Panc1 (cell line): ENCODE measurements around the gene TGFBI. TPM values are rescaled to one million over a fixed set of nuclear protein-coding genes. Genes with fewer than 3 reads are reported as not detected.

ENCODE experiments used
- ATAC-seq: fragments of 200-7000 bp; cut with Tn5 transposase; 2 replicates; pipeline ENCODE4 v1.9.1; 2020; ENCODE audit warnings: mild to moderate bottlenecking, moderate library complexity
- BruUV-seq: library from RNA; stranded (reverse); fragments of 400-500 nt; replicated peaks from 2 replicates; lab custom pipeline; 2021; lab: Mats Ljungman, UMichigan
- CTCF ChIA-PET: fragments of 300-600 bp; sonication (Branson Sonifier 250); formaldehyde crosslinking; loops from one replicate; lab custom pipeline; 2022; ENCODE audit warnings: antibody characterized with exemption; lab: Charles Lee
- POLR2A ChIA-PET: fragments of 300-600 bp; sonication (Branson Sonifier 250); formaldehyde crosslinking; loops from one replicate; lab custom pipeline; 2022; ENCODE audit warnings: antibody characterized with exemption; lab: Charles Lee
- DNase-seq: peaks from one replicate; pipeline ENCODE4 v3.0.0-alpha.2; 2010; ENCODE audit warnings: low read depth, low spot score
- H3K27ac ChIP-seq: 2 replicates; pipeline ENCODE4 v1.5.1; 2011; ENCODE audit warnings: mild to moderate bottlenecking, low read length, inconsistent platforms
- H3K27me3 ChIP-seq: fragments of 200-500 bp; sonication (Bioruptor generic); 2 replicates; pipeline ENCODE4 v1.6.0; 2014; ENCODE audit warnings: low read length, inconsistent platforms; ENCODE audit not compliant: control insufficient read depth, insufficient read depth
- H3K36me3 ChIP-seq: fragments of 200-500 bp; sonication (Bioruptor generic); 2 replicates; pipeline ENCODE4 v1.5.1; 2014; ENCODE audit warnings: inconsistent platforms, mild to moderate bottlenecking, low read length, moderate library complexity; ENCODE audit not compliant: control insufficient read depth, insufficient read depth
- H3K4me1 ChIP-seq: 2 replicates; pipeline ENCODE4 v1.5.1; 2011; ENCODE audit warnings: inconsistent platforms, mild to moderate bottlenecking, low read length, moderate library complexity; ENCODE audit not compliant: control insufficient read depth, insufficient read depth
- H3K4me3 ChIP-seq, 2 experiments: 2 replicates each; pipeline ENCODE4 v1.5.1; 2011 to 2012; ENCODE audit warnings: low read depth in 2 of 2, low read length in 2 of 2, mild to moderate bottlenecking in 2 of 2, inconsistent platforms in 1 of 2, moderate library complexity in 1 of 2
- H3K9me3 ChIP-seq: fragments of 200-500 bp; sonication (Bioruptor generic); 2 replicates; pipeline ENCODE4 v1.5.1; 2014; ENCODE audit warnings: low read depth, mild to moderate bottlenecking, inconsistent platforms, low read length, moderate library complexity; ENCODE audit not compliant: control insufficient read depth, insufficient read depth
- CTCF ChIP-seq: fragments of 450-650 bp; IDR thresholded peaks from 2 replicates; pipeline ENCODE4 v1.5.1; 2017; ENCODE audit warnings: mild to moderate bottlenecking
- POLR2AphosphoS5 ChIP-seq: IDR thresholded peaks from 2 replicates; pipeline ENCODE4 v1.6.1; 2012; ENCODE audit warnings: mild to moderate bottlenecking, low read depth, low read length, moderate library complexity
- REST ChIP-seq, 2 experiments: IDR thresholded peaks; 2 replicates each; pipeline ENCODE4 v1.6.1; 2011 to 2012; ENCODE audit warnings: low read depth in 2 of 2, control low read depth in 1 of 2, low read length in 1 of 2, mild to moderate bottlenecking in 1 of 2, moderate library complexity in 1 of 2; ENCODE audit not compliant: insufficient read depth in 1 of 2
- SIN3A ChIP-seq: IDR thresholded peaks from 2 replicates; pipeline ENCODE4 v1.6.1; 2012; ENCODE audit warnings: low read depth, mild to moderate bottlenecking, low read length, moderate library complexity, borderline replicate concordance; ENCODE audit not compliant: insufficient read depth
- TCF7L2 ChIP-seq: IDR thresholded peaks from 2 replicates; pipeline ENCODE4 v1.6.1; 2011; ENCODE audit warnings: mild to moderate bottlenecking, low read depth, low read length, inconsistent platforms
- in situ Hi-C: cut with HindIII; loops from 2 replicates; pipeline ENCODE4 v1.10.0; 2016; ENCODE audit warnings: low sequenced_read_pairs, low pct_unique_long_range_greater_than_20kb
- intact Hi-C: fragments of 100-400 bp; cut with micrococcal nuclease; formaldehyde crosslinking; loops from one replicate; pipeline ENCODE4 v1.10.0; 2022; ENCODE audit not compliant: unreplicated experiment
- total RNA-seq: library from RNA; stranded (reverse); gene quantifications from one replicate; pipeline ENCODE4 v1.2.1, GENCODE V29; 2021; ENCODE audit not compliant: unreplicated experiment

The TGFBI gene
- total RNA-seq, 1 experiment from 2014 or later: 314 TPM

- Histone ChIP-seq H3K4me1 (peaks cover 21% of the 10 kb centered on the region), H3K4me3 (no peak overlapping the region), H3K27ac (peak overlapping the region; percentile 18; the same call in 1 of the 2 replicates), H3K36me3 (no peaks in the 10 kb centered on the region), H3K9me3 (no peaks in the 10 kb centered on the region), H3K27me3 (no peaks in the 10 kb centered on the region)
- DNase-seq (no peak), ATAC-seq (no peak)
- ChIA-PET POLR2A (no interaction called here), CTCF (no interaction called here)
- BruUV-seq: no TSS peak
- TF ChIP-seq CTCF (no peak), REST (IDR thresholded peaks at IDR 0.05; ENCODE audit: insufficient read depth in 1 of 2, low read depth in 2 of 2, low read length in 1 of 2) (no peak), TCF7L2 (no peak), SIN3A (no peak), POLR2AphosphoS5 (no peak)
- intact Hi-C loops: no loop called here
- in situ Hi-C loops: no loop called here
These were observed 10.4 kb downstream of the TGFBI start for GRCh38 chr5:136039202-136039601.

- H3K4me1 ChIP-seq: peaks cover 21% of the 10 kb centered on the region
- intact Hi-C loops (no loop called here), in situ Hi-C loops (no loop called here)
- peak overlapping the region; percentile 19; the same call in 1 of the 2 replicates for H3K27ac ChIP-seq
- no peaks in the 10 kb centered on the region for H3K27me3 ChIP-seq
- ChIA-PET POLR2A (no interaction called here), CTCF (no interaction called here)
- TF ChIP-seq TCF7L2 (no peak), CTCF (no peak), REST (IDR thresholded peaks at IDR 0.05; ENCODE audit: insufficient read depth in 1 of 2, low read depth in 2 of 2, low read length in 1 of 2) (no peak), POLR2AphosphoS5 (no peak), SIN3A (no peak)
- no peaks in the 10 kb centered on the region for H3K36me3 ChIP-seq
- ATAC-seq (no peak), DNase-seq (no peak)
- no peaks in the 10 kb centered on the region for H3K9me3 ChIP-seq
- no TSS peak for BruUV-seq
- H3K4me3 ChIP-seq: no peak overlapping the region
These were observed 12.1 kb downstream of the TGFBI start for GRCh38 chr5:136040746-136041415.
